NAMALWA (cell line): ENCODE data around the gene FOCAD.

ENCODE experiments used
- DNase-seq: peaks from one replicate; pipeline ENCODE4 v3.0.0-alpha.2; 2015; ENCODE audit warnings: low spot score

Gene FOCAD

DNA sequence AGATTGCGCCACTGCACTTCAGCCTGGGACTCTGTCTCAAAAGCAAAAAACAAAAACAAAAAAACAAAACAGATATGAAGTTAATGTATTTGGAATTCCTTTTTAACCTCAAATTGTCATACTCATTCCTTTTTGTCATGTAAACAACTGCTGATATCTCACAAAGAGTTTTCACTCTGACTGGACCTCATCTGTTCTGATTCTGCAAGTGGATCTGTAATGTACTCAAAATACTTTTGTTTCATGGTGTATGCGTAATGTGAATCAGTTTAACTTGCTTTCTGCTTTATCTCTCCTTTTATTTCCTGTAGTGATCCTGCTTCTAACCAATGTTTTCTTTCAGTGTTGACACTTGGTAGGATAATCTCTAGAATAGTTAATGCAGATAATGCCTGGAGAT, 106.7 kb downstream of the FOCAD start:
- DNase-seq = no peak

DNA sequence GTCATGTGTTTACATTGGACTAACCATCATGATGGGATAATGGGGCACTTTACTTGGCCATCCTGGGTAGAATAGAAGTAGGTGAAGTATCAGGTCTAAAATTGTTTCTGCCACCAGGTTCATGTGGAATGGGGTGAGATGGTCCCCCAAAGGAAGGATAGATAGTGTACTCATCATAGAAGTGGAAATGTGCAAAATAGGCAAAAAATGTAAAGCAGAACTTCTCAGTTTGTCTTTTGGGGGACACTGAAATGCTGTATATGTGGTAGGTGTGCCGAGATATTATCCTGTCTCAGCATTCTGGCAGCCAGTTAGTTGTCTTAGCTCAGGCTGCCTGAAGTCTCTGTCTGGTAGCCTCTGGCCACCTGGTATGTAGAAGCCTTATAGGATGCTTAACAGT, 107.6 kb downstream of the FOCAD start:
- no peak for DNase-seq

DNA sequence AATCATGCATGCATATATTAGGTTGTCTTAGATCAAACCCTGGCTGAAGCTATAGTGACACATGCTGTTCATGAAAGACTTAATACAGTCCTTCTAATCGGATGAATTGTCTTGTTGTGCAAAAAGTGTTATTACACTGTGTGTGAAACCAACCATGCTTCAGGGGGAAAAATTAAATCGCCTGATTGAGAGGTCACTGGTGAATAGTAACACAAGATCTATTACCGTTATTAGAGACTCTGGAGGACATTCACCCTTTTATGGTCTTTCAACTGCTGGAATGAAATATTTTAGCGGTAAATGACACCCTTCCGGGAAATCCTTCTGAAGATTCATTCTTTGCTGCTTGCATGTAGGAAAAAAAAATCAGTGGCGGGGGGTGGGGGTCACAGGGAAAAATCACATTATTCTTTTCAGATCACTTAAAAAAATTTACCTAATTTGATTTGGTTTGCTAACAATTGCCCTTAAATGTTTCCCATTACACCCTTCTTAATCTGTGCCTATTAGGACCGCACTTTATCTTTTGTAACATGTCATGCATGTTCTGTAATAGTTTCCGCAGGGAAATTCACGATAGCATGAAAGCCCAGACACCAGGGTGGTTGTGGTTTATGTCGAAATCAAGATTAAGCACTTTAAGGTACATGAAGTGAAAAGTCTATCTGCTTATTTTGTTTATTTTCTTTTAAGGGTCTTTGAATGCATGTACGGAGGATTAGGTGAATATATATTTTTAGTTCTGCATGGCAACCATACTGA, 120.6 kb downstream of the FOCAD start:
- no peak for DNase-seq

DNA sequence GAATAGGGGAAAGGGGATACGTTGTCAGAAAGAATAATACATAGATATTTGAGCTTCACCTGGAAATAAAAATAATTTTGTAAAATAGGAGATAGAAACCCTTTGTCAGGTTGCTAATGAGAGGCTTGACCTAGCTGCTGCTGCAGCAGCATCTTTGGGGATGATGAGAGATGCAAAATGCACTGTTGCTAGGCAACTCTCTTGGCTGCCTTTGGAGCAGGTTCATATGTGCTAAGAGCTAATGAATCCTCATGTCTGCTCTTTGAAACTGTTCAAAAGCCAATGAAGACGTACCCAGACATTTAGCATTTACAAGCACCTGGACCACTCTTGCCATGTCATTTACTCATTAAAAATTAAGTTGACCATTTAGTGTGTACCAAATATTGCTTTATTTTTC, 121.7 kb downstream of the FOCAD start:
- no peak for DNase-seq

DNA sequence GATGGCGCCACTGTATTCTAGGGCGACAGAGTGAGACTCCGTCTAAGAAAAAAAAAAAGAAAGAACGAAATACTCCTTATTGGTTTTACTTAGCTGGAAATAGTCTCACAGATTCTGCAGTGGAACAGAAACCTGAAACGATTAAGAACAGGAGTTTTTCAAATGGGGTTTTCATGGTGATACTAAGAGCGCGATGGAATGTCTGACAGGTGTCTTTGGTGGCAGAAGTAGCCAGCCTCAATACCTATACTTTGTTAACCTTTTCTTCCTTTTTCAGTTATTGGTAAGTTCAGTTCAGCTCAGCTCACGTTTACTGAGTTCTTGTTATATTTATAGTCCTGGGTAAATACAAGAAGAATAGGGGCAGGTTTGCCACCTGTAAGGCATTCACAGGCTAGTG, 123.9 kb downstream of the FOCAD start:
- no peak for DNase-seq

DNA sequence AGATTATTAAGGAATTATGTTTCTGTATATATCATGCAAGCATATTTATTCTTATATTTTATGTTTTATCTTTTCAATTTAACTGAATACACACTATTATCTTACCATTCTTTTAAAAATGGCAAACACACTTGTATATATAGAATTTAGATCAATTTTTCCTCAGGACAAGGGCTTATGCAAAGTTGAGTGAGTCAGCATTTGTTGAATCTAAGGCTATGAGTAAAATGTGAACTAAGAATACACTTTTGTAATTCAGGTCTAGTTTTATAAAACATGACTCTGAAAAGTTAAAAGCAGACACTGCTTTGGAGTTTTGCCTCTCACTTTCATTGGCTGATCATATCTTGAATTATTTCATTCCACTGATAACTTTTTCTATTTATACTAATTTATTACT, 127.8 kb downstream of the FOCAD start:
- DNase-seq = no peak

DNA sequence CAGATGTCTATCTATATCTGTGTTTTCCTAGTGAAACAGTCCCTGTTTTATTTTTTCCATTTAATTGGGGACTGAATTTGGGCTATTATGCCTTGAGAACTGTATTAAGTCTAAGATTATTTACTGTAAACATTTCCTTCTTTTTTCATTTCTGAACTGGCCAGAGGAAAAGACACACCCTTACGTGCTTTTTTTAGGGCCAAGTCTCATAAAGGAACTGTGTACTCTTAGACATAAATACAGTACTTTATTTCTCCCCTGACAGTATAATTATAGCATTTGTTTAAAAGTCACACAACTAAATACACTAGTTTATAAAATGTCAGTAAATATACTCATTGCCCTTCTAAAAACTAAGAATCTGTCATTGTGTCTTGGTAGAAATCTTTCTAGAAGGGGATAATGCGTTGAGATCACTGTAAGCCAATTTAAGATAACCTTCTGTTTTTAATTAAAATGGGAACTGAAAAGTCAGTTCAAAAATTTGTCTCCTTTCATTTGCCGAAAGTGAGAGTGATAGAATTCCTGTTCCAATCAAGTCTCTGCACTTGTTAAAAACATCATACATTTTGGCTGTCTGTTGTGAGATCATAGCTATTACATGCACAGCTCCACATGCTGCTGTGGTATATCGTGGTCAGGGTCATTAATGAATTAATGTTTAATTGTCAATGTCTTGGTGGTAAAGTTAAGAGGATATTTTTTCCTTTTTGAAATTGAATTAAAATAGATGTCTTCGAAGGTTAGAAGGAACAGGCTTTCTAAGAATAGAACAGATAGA, 132.1 kb downstream of the FOCAD start:
- no peak for DNase-seq

DNA sequence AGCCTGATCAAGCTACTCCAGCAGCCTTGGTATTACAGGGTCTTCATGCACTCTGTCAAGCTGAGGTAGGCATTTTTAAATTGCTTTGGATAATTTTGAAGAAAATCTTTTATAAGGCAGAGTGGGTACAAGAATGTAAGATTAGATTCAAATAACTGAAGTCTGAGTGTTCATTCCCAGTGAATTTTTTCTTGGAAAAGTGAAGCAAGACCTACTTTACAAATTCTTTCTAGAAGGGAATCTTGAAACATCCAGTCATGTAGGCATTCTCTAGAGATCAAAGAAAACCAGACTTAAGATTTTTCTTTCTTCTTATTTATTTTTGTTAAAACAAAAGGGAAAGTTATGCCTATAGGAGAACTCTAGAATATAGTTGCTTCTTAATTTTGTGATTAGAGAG, 139.0 kb downstream of the FOCAD start:
- DNase-seq = no peak

DNA sequence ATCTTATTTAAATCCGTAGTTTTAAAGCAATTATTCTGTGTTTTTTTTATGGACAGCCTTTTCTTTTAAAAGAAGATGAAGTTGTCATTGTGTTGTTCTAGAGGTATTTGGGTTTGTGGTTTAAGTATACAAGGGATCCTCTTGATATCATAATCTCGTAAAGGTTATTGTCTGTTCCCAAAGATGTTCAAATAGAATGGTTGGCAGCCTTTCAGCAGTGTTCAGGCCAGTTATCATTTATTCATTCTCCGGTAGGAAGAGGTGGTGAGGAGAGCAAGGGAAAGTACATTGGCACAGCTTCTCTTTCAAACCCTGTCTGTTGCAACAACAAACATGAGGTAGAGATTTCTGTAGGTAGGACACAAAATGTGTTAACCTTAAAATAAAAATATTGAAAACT, 147.0 kb downstream of the FOCAD start:
- no peak for DNase-seq

DNA sequence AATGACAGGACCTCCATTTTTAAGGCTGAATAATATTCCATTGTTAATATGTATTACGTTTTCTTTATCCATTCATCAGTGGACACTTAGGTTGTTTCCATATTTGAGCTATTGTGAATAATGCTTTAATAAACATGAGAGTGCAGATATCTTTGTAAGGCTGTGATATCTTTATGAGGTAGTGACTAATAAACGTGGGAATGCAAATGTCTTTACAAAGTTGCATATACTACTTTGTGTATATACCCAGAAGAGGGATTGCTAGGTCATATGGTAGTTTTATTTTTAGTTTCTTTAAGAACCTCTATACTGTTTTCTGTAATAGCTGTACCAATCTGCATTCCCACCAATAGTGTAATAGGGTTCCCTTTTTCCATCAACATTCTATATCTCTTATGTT, 148.7 kb downstream of the FOCAD start:
- DNase-seq = no peak

DNA sequence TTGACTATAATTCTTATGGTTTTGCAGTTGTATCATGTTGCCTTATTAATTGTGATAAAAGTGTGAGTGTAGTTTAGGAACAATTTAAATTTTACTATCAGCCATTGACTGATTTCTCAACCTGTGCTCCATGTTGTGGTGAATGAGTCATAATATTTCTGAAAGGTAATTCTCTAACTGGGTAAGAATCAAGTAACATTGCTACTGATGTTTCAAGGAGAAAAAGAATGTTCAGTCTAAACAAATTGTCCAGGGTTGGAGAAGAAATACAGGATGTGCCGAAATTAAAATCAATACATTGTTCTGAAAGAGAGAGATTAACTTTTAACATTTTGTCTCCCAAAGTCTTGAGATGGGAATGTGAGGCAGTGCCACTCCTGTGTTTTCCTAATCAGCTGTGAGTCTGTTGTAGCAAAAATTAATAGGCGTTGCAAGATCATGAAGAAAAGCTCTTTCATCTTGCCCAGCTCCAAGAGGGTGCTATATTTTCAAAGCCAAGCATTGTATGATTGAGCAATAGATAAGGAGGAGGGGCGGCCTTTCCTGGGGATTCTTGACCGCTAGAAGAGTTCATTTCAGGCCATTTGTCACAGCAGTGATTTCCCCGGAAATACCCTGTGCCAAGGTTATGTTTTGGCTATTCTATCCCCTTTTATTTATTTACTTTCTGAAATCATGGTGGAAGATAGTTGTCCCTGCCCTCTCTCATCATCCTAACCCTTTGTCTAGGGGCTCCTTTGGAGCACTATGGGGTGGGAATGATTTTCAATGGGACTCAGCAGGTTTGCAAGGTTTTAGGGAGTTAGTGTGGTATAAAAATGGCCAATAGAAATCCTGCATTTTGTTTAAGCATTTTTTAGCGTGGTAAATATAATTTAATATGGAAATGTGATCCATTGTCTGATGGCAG, 151.6 kb downstream of the FOCAD start:
- no peak for DNase-seq

DNA sequence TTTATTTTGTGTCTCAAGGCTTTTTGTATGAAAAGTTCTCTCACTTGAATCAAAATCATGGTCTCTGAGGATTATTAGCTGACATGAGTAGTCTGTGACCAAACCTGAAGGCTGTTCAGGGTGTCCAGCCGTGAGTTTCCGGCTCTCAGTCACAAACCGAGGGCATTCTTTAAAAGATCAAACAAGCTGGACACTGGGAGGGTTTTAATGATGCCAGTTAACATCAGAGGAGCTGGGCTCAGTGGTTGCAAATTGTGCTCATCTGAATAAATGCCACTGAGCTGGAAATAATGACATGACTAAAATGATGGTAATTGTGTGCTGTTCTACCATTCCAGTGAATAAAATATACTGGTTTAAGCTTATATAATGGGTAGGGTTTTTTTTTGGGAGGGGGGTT, 153.1 kb downstream of the FOCAD start:
- DNase-seq = no peak

DNA sequence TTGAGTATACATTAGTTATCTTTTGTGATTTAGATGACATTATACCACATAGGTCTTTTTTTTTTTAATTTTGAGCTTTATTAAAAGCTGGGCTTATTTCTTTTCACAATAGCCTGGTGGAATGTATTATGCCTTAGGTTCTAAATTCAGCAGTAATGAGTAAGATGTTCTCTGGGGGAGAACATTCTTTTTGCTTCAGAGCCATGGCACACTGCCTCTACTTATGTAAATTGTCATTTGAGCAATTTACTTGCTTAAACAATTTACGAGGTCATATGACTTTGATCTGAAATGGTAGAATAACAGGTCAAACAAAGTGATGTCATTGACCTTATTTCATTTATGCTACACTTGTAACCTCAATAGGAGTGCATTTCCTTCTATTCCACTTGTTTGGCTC, 154.2 kb downstream of the FOCAD start:
- no peak for DNase-seq

DNA sequence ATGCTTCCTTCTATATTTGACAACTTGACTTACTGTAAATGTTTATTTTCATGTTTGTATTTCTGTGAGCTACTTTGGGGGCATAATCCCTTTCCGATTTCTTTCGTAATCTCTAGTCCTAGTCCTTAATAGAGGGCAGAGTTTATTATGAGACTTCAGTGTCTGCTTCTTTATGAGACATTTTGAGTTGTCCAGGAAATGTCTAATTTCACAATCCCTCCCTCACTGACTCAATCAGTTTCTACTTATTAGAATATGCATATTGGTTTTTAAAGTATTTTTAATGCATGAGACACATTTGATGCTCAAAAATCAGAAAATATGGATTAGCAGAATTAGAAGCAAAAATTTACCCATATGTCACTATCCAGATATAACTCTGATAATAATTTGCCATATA, 160.9 kb downstream of the FOCAD start:
- no peak for DNase-seq

DNA sequence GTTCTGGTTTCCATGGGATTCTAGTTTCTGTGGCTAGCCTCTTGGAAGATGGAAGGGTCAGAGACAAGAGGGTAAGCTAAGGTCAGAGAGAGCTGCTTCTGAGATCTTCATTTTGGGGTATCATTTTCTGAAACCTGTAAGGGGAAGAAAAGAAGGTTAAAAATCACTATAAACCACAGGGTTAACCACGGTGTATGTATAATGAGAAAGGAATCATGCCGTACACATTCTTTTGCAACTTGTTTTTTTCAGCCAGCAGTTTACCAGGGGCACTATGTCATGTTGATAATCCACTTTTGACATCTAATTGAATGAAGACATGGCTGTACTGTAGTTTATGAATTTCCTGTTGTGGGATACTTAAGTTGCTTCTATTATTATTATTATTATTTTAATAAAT, 164.4 kb downstream of the FOCAD start:
- DNase-seq = no peak

DNA sequence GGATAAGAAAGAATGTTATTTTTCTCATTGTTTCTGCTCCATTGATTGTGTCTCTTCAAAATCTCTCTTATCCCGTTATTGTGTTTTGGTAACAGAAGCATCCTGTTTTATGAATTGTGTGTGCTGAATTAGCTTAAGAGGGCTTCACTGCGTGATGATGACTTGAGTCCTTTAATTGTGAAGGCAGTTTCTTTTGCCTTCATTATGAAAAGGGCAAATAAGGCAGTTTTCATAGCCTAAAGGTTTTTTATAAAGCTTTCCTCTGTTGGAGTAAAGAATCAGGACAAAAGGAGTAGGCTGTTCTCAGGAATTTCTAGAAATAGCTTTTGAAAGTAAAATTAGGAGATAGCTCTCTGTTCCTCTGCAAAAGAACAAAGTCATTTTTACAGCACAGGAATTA, 169.8 kb downstream of the FOCAD start:
- DNase-seq = no peak

DNA sequence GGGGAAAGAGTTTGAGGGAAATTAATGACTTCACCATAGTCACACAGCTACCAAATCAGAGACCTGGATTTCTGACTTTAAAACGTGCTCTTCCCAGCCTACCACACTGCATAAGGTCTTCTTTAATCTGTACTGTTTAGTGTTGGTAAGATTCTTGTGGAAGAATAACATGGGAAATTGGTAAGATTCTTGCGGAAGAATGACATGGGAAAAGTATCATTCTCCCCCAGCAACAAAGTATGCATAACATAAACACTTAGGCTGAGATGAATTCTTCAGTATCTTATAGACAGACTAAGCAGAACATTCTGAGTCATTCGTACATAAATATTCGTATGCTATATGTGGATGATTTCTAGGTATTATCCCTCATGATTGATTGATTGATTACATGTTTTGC, 170.4 kb downstream of the FOCAD start:
- DNase-seq = no peak

DNA sequence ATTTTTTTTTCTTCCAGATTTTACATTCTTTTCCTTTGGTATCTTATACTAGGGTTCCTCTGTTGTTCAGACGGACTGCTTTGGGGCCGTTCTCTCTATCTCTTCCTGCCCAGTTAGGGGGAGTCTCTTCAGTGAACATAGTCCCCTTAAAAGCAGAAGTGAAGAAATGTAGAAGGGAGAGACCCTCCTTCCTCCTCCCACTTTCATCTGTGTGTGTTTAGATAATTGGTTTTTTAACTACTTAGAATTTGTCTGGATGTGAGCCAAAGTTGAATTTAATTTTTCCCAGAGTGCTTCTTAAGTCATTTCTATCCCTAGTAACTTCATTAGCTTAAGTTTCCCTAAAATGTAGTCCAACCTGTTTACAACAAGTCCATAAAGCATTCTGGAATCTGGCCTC, 179.9 kb downstream of the FOCAD start:
- DNase-seq = no peak

DNA sequence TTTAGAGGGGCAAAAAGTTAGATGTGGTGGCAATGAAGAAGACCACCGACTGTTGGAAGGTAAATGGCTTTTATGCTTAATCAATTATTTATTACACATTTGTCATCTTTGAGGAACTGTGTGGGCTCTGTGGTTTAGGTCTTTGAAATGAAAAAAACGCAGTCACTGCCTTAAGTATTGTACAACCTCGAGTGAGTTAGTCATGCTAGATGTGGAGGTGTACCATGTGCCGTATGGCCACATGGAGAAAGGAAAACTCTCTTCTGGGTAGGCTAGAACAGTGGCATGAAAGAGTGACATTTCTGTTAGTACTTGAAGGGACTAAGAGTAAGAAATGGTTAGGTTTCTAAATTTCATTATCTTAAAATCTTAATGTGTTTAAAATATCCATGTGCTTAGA, 181.3 kb downstream of the FOCAD start:
- DNase-seq = no peak

DNA sequence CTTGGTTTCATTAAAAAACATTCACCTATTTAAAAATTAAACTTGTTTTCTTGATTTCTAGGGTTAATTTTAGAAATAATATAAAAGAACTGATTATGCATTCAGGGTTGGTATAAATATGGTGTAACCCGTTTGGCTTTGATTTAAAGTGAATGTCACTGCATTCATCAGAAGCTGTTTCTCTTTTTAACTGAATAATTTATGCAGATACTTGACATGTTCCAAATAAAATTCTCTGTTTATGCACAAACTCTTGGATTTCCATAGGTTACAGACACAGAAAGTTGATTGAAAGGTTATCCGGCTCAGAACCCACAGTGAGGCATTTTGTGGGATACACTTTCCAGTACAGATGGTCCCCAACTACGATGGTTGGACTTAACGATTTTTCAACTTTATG, 186.1 kb downstream of the FOCAD start:
- no peak for DNase-seq

DNA sequence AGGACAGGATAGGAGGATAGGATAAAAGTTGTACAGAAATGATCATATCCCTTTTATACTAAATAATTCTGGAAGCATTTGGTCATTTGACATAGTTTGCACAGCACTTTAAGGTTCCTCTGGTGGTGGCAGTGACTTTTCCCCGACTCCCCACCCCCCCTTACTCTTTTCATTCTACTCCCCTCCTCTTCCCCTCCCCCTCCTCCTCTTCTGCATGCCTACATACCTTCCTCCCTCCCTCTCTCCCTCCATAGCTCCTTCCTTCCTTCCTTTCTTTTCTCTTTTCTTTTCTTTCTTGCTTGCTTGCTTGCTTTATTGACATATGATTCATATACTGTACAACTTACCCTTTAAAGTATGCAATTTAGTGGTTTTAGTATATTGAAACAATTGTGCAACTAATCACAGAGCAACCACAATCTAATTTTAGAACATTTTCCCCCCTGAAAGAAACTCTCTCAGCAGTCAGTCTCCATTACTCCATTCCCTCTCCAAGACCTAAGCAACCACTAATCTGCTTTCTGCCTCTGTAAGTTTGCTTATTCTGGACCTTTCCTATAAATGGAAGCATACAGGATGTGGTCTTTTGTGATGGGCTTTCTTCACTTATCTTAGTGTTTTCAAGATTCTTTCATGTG, 188.4 kb downstream of the FOCAD start:
- no peak for DNase-seq

DNA sequence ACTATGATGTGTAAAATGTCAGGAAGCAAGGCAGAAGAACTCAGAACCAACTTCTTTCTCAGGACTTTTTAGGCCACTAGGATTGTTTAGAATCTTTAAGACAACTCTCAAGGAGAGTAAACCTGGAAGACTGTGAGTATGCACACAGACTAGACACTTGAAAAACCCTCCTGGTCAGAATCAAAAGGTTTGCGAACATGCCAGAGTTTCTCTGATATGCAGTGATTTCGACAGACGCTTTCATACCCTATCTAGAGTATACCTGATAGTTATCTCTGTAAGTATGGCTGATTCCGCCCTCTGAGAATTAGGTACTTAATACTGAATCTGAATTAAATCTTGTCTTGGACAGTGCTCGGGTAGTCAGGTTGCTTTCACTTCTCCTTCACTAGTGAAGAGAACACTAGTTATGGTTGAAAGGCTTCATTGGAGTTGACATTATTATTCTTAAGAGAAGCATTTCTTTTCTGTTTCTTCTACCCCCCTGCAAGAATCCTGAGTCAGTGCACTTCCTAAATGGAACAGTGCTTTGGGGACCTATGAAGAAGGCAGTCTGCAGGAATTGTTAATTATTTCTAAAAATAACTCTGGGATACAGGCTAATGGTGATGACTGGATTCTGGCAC, 189.3 kb downstream of the FOCAD start:
- DNase-seq = no peak
